ENCODE results near the gene MORF4L1.
"Not testable (repeated sequence)": the region's sequence is repeated elsewhere in the genome, so short reads cannot be mapped to it uniquely, and the experiment has no call there.

The MORF4L1 gene

GRCh38 chr15:78841891-78842290 lies 30.8 kb upstream of the MORF4L1 start:
- no peaks in the 10 kb centered on the region for H3K4me1 ChIP-seq (ENCODE audit: control insufficient read depth, insufficient read depth, low read length)
- H3K4me3 ChIP-seq (ENCODE audit: low read length), result no peak overlapping the region
- H3K36me3 ChIP-seq (ENCODE audit: control insufficient read depth, insufficient read depth, low read length), result no peaks in the 10 kb centered on the region
- H3K9me3 ChIP-seq (ENCODE audit: control insufficient read depth, low read length), result no peaks in the 10 kb centered on the region
- no peaks in the 10 kb centered on the region for H3K27me3 ChIP-seq (ENCODE audit: control insufficient read depth, insufficient read depth, low read length)
- no peak overlapping the region for H3K9ac ChIP-seq (ENCODE audit: low read length)

- no peaks in the 10 kb centered on the region for H3K36me3 ChIP-seq (ENCODE audit: control insufficient read depth, insufficient read depth, low read length)
- H3K27me3 ChIP-seq (ENCODE audit: control insufficient read depth, insufficient read depth, low read length), result no peaks in the 10 kb centered on the region
- H3K4me3 ChIP-seq (ENCODE audit: low read length), result no peak overlapping the region
- H3K9me3 ChIP-seq (ENCODE audit: control insufficient read depth, low read length), result no peaks in the 10 kb centered on the region
- H3K4me1 ChIP-seq (ENCODE audit: control insufficient read depth, insufficient read depth, low read length), result no peaks in the 10 kb centered on the region
- no peak overlapping the region for H3K9ac ChIP-seq (ENCODE audit: low read length)
Observed at GRCh38 chr15:78842519-78842918, 30.2 kb upstream of the MORF4L1 start.

- H3K9me3 ChIP-seq (ENCODE audit: control insufficient read depth, low read length); H3K27me3 ChIP-seq (ENCODE audit: control insufficient read depth, insufficient read depth, low read length); H3K36me3 ChIP-seq (ENCODE audit: control insufficient read depth, insufficient read depth, low read length); H3K9ac ChIP-seq (ENCODE audit: low read length); H3K4me3 ChIP-seq (ENCODE audit: low read length); H3K4me1 ChIP-seq (ENCODE audit: control insufficient read depth, insufficient read depth, low read length): not testable (repeated sequence)
Observed at GRCh38 chr15:78846906-78847305, 25.8 kb upstream of the MORF4L1 start.

- not testable (repeated sequence) for H3K36me3 ChIP-seq (ENCODE audit: control insufficient read depth, insufficient read depth, low read length); H3K9me3 ChIP-seq (ENCODE audit: control insufficient read depth, low read length); H3K27me3 ChIP-seq (ENCODE audit: control insufficient read depth, insufficient read depth, low read length); H3K9ac ChIP-seq (ENCODE audit: low read length); H3K4me3 ChIP-seq (ENCODE audit: low read length); H3K4me1 ChIP-seq (ENCODE audit: control insufficient read depth, insufficient read depth, low read length)
Observed at GRCh38 chr15:78847387-78847906, 25.2 kb upstream of the MORF4L1 start.

- H3K27me3 ChIP-seq (ENCODE audit: control insufficient read depth, insufficient read depth, low read length), result no peaks in the 10 kb centered on the region
- no peak overlapping the region for H3K4me3 ChIP-seq (ENCODE audit: low read length)
- H3K9ac ChIP-seq (ENCODE audit: low read length), result no peak overlapping the region
- H3K36me3 ChIP-seq (ENCODE audit: control insufficient read depth, insufficient read depth, low read length), result no peaks in the 10 kb centered on the region
- H3K4me1 ChIP-seq (ENCODE audit: control insufficient read depth, insufficient read depth, low read length), result no peaks in the 10 kb centered on the region
- H3K9me3 ChIP-seq (ENCODE audit: control insufficient read depth, low read length), result no peaks in the 10 kb centered on the region
Observed at GRCh38 chr15:78850352-78850751, 22.3 kb upstream of the MORF4L1 start.

- no peak overlapping the region for H3K4me3 ChIP-seq (ENCODE audit: low read length)
- no peaks in the 10 kb centered on the region for H3K27me3 ChIP-seq (ENCODE audit: control insufficient read depth, insufficient read depth, low read length)
- no peak overlapping the region for H3K9ac ChIP-seq (ENCODE audit: low read length)
- H3K9me3 ChIP-seq (ENCODE audit: control insufficient read depth, low read length), result no peaks in the 10 kb centered on the region
- no peaks in the 10 kb centered on the region for H3K36me3 ChIP-seq (ENCODE audit: control insufficient read depth, insufficient read depth, low read length)
- no peaks in the 10 kb centered on the region for H3K4me1 ChIP-seq (ENCODE audit: control insufficient read depth, insufficient read depth, low read length)
Observed at GRCh38 chr15:78850941-78851755, 21.5 kb upstream of the MORF4L1 start.

- H3K36me3 ChIP-seq (ENCODE audit: control insufficient read depth, insufficient read depth, low read length), result no peaks in the 10 kb centered on the region
- no peaks in the 10 kb centered on the region for H3K9me3 ChIP-seq (ENCODE audit: control insufficient read depth, low read length)
- H3K27me3 ChIP-seq (ENCODE audit: control insufficient read depth, insufficient read depth, low read length), result no peaks in the 10 kb centered on the region
- H3K4me3 ChIP-seq (ENCODE audit: low read length), result no peak overlapping the region
- H3K9ac ChIP-seq (ENCODE audit: low read length), result no peak overlapping the region
- no peaks in the 10 kb centered on the region for H3K4me1 ChIP-seq (ENCODE audit: control insufficient read depth, insufficient read depth, low read length)
Observed at GRCh38 chr15:78853500-78853899, 19.2 kb upstream of the MORF4L1 start.

- no peaks in the 10 kb centered on the region for H3K36me3 ChIP-seq (ENCODE audit: control insufficient read depth, insufficient read depth, low read length)
- no peaks in the 10 kb centered on the region for H3K9me3 ChIP-seq (ENCODE audit: control insufficient read depth, low read length)
- H3K4me1 ChIP-seq (ENCODE audit: control insufficient read depth, insufficient read depth, low read length), result no peaks in the 10 kb centered on the region
- H3K27me3 ChIP-seq (ENCODE audit: control insufficient read depth, insufficient read depth, low read length), result no peaks in the 10 kb centered on the region
- no peak overlapping the region for H3K4me3 ChIP-seq (ENCODE audit: low read length)
- H3K9ac ChIP-seq (ENCODE audit: low read length), result no peak overlapping the region
Observed at GRCh38 chr15:78854833-78855372, 17.8 kb upstream of the MORF4L1 start.

GRCh38 chr15:78855746-78856145 lies 16.9 kb upstream of the MORF4L1 start:
- no peaks in the 10 kb centered on the region for H3K4me1 ChIP-seq (ENCODE audit: control insufficient read depth, insufficient read depth, low read length)
- no peak overlapping the region for H3K9ac ChIP-seq (ENCODE audit: low read length)
- H3K9me3 ChIP-seq (ENCODE audit: control insufficient read depth, low read length), result no peaks in the 10 kb centered on the region
- H3K4me3 ChIP-seq (ENCODE audit: low read length), result no peak overlapping the region
- H3K27me3 ChIP-seq (ENCODE audit: control insufficient read depth, insufficient read depth, low read length), result no peaks in the 10 kb centered on the region
- H3K36me3 ChIP-seq (ENCODE audit: control insufficient read depth, insufficient read depth, low read length), result no peaks in the 10 kb centered on the region

- Histone ChIP-seq H3K4me1 (ENCODE audit: control insufficient read depth, insufficient read depth, low read length) (no peaks in the 10 kb centered on the region), H3K4me3 (ENCODE audit: low read length) (peak overlapping the region; percentile 69), H3K9ac (ENCODE audit: low read length) (peak overlapping the region; percentile 49), H3K27me3 (ENCODE audit: control insufficient read depth, insufficient read depth, low read length) (no peaks in the 10 kb centered on the region), H3K36me3 (ENCODE audit: control insufficient read depth, insufficient read depth, low read length) (no peaks in the 10 kb centered on the region), H3K9me3 (ENCODE audit: control insufficient read depth, low read length) (no peaks in the 10 kb centered on the region)
Observed at GRCh38 chr15:78859971-78860719, 12.5 kb upstream of the MORF4L1 start.

- H3K36me3 ChIP-seq (ENCODE audit: control insufficient read depth, insufficient read depth, low read length); H3K4me1 ChIP-seq (ENCODE audit: control insufficient read depth, insufficient read depth, low read length); H3K9me3 ChIP-seq (ENCODE audit: control insufficient read depth, low read length); H3K4me3 ChIP-seq (ENCODE audit: low read length); H3K9ac ChIP-seq (ENCODE audit: low read length); H3K27me3 ChIP-seq (ENCODE audit: control insufficient read depth, insufficient read depth, low read length): not testable (repeated sequence)
Observed at GRCh38 chr15:78865585-78865984, 7.1 kb upstream of the MORF4L1 start.

GRCh38 chr15:78866031-78866430 lies 6.7 kb upstream of the MORF4L1 start:
- not testable (repeated sequence) for H3K27me3 ChIP-seq (ENCODE audit: control insufficient read depth, insufficient read depth, low read length); H3K9me3 ChIP-seq (ENCODE audit: control insufficient read depth, low read length); H3K4me3 ChIP-seq (ENCODE audit: low read length); H3K9ac ChIP-seq (ENCODE audit: low read length); H3K36me3 ChIP-seq (ENCODE audit: control insufficient read depth, insufficient read depth, low read length); H3K4me1 ChIP-seq (ENCODE audit: control insufficient read depth, insufficient read depth, low read length)
